Measurements from ENCODE around the gene RTN4. TPM values are rescaled to one million over a fixed set of nuclear protein-coding genes. Genes with fewer than 3 reads are reported as not detected.

Gene RTN4
- total RNA-seq, 2 experiments from 2014 or later = 71.6 to 88.0 TPM

GRCh38 chr2:54964816-54965215 is 85.4 kb downstream of the RTN4 start:
- DNase-seq (no peak), ATAC-seq (no peak)
- Mint-ChIP-seq H3K36me3 (peaks cover 5% of the 10 kb centered on the region), H3K4me1 (peaks cover 15% of the 10 kb centered on the region), H3K27ac (peak overlapping the region; percentile 11), H3K9me3 (ENCODE audit: low read depth) (peaks cover 2% of the 10 kb centered on the region), H3K27me3 (no peaks in the 10 kb centered on the region), H3K4me3 (no peak overlapping the region)
- CTCF ChIA-PET = no interaction called here

GRCh38 chr2:54964271-54964670 is 86.0 kb downstream of the RTN4 start:
- H3K27ac Mint-ChIP-seq = no peak overlapping the region

GRCh38 chr2:54963476-54963875 is 86.8 kb downstream of the RTN4 start:
- ATAC-seq (no peak), DNase-seq (no peak)
- Mint-ChIP-seq H3K36me3 (peaks cover 2% of the 10 kb centered on the region), H3K27ac (no peak overlapping the region), H3K9me3 (ENCODE audit: low read depth) (peaks cover 2% of the 10 kb centered on the region), H3K4me3 (no peak overlapping the region), H3K4me1 (peaks cover 15% of the 10 kb centered on the region), H3K27me3 (no peaks in the 10 kb centered on the region)
- CTCF ChIA-PET = interaction anchor here (0.9 kb wide), 1 partner anchor 10 kb away, joined by 3 read pairs; no protein-coding TSS in a partner anchor

More at GRCh38 chr2:54964271-54964670, 86.0 kb downstream of the RTN4 start:
- Mint-ChIP-seq H3K9me3 (ENCODE audit: low read depth) (peaks cover 2% of the 10 kb centered on the region), H3K27me3 (no peaks in the 10 kb centered on the region), H3K4me3 (no peak overlapping the region), H3K36me3 (peaks cover 5% of the 10 kb centered on the region), H3K4me1 (peaks cover 15% of the 10 kb centered on the region)
- ATAC-seq = no peak
- CTCF ChIA-PET = no interaction called here
- DNase-seq = no peak

- H3K4me1 Mint-ChIP-seq = peaks cover 15% of the 10 kb centered on the region
- no peak for DNase-seq
- CTCF ChIA-PET = interaction anchor here (0.9 kb wide), 1 partner anchor 11 kb away, joined by 3 read pairs; no protein-coding TSS in a partner anchor
- no peak overlapping the region for H3K4me3 Mint-ChIP-seq
- no peaks in the 10 kb centered on the region for H3K27me3 Mint-ChIP-seq
- ATAC-seq = no peak
- peaks cover 2% of the 10 kb centered on the region for H3K9me3 Mint-ChIP-seq (ENCODE audit: low read depth)
- peaks cover 2% of the 10 kb centered on the region for H3K36me3 Mint-ChIP-seq
- H3K27ac Mint-ChIP-seq = no peak overlapping the region
Observed at GRCh38 chr2:54962935-54963440, 87.3 kb downstream of the RTN4 start.

GRCh38 chr2:54962511-54962910 is 87.7 kb downstream of the RTN4 start:
- CTCF ChIA-PET = no interaction called here
- no peak for DNase-seq
- no peak for ATAC-seq
- Mint-ChIP-seq H3K9me3 (ENCODE audit: low read depth) (peaks cover 2% of the 10 kb centered on the region), H3K4me3 (no peak overlapping the region), H3K27ac (no peak overlapping the region), H3K27me3 (no peaks in the 10 kb centered on the region), H3K4me1 (peaks cover 15% of the 10 kb centered on the region), H3K36me3 (peaks cover 2% of the 10 kb centered on the region)

- no peak overlapping the region for H3K27ac Mint-ChIP-seq
Observed at GRCh38 chr2:54960164-54960563, 90.1 kb downstream of the RTN4 start.

GRCh38 chr2:54958717-54959371 is 91.4 kb downstream of the RTN4 start:
- no peak overlapping the region for H3K4me3 Mint-ChIP-seq
- no peaks in the 10 kb centered on the region for H3K27me3 Mint-ChIP-seq
- DNase-seq (no peak), ATAC-seq (no peak)
- peaks cover 2% of the 10 kb centered on the region for H3K36me3 Mint-ChIP-seq
- peaks cover 7% of the 10 kb centered on the region for H3K4me1 Mint-ChIP-seq
- peaks cover 2% of the 10 kb centered on the region for H3K9me3 Mint-ChIP-seq (ENCODE audit: low read depth)
- CTCF ChIA-PET = no interaction called here
- no peak overlapping the region for H3K27ac Mint-ChIP-seq

More at GRCh38 chr2:54960164-54960563, 90.1 kb downstream of the RTN4 start:
- peaks cover 11% of the 10 kb centered on the region for H3K4me1 Mint-ChIP-seq
- CTCF ChIA-PET = interaction anchor here (1.2 kb wide), 1 partner anchor 9 kb away, joined by 3 read pairs; no protein-coding TSS in a partner anchor
- DNase-seq = no peak
- H3K9me3 Mint-ChIP-seq (ENCODE audit: low read depth) = peaks cover 2% of the 10 kb centered on the region
- peaks cover 2% of the 10 kb centered on the region for H3K36me3 Mint-ChIP-seq
- no peak for ATAC-seq
- H3K27me3 Mint-ChIP-seq = no peaks in the 10 kb centered on the region
- no peak overlapping the region for H3K4me3 Mint-ChIP-seq

- no peak for DNase-seq
- no peaks in the 10 kb centered on the region for H3K27me3 Mint-ChIP-seq
- peaks cover 2% of the 10 kb centered on the region for H3K9me3 Mint-ChIP-seq (ENCODE audit: low read depth)
- CTCF ChIA-PET = no interaction called here
- ATAC-seq = no peak
- no peak overlapping the region for H3K27ac Mint-ChIP-seq
- H3K4me3 Mint-ChIP-seq = no peak overlapping the region
- peaks cover 15% of the 10 kb centered on the region for H3K4me1 Mint-ChIP-seq
- peaks cover 2% of the 10 kb centered on the region for H3K36me3 Mint-ChIP-seq
Observed at GRCh38 chr2:54957321-54957999, 92.8 kb downstream of the RTN4 start.

GRCh38 chr2:54956111-54956627 is 94.1 kb downstream of the RTN4 start:
- H3K36me3 Mint-ChIP-seq = peaks cover 2% of the 10 kb centered on the region
- peaks cover 2% of the 10 kb centered on the region for H3K9me3 Mint-ChIP-seq (ENCODE audit: low read depth)
- CTCF ChIA-PET = no interaction called here
- no peak overlapping the region for H3K4me3 Mint-ChIP-seq
- H3K4me1 Mint-ChIP-seq = peaks cover 15% of the 10 kb centered on the region
- DNase-seq (no peak), ATAC-seq (no peak)
- H3K27me3 Mint-ChIP-seq = no peaks in the 10 kb centered on the region
- no peak overlapping the region for H3K27ac Mint-ChIP-seq

- Mint-ChIP-seq H3K4me3 (no peak overlapping the region), H3K27ac (no peak overlapping the region), H3K27me3 (no peaks in the 10 kb centered on the region), H3K4me1 (peaks cover 15% of the 10 kb centered on the region), H3K36me3 (no peaks in the 10 kb centered on the region), H3K9me3 (ENCODE audit: low read depth) (no peaks in the 10 kb centered on the region)
- DNase-seq = peak; percentile 36
- CTCF ChIA-PET = no interaction called here
- ATAC-seq = no peak
Observed at GRCh38 chr2:54955358-54956110, 94.7 kb downstream of the RTN4 start.

GRCh38 chr2:54954705-54955357 is 95.4 kb downstream of the RTN4 start:
- Mint-ChIP-seq H3K4me1 (peaks cover 15% of the 10 kb centered on the region), H3K4me3 (no peak overlapping the region), H3K27ac (no peak overlapping the region), H3K27me3 (no peaks in the 10 kb centered on the region), H3K9me3 (ENCODE audit: low read depth) (no peaks in the 10 kb centered on the region), H3K36me3 (no peaks in the 10 kb centered on the region)
- DNase-seq (no peak), ATAC-seq (no peak)
- CTCF ChIA-PET = no interaction called here

- CTCF ChIA-PET = no interaction called here
- DNase-seq (no peak), ATAC-seq (no peak)
- Mint-ChIP-seq H3K27ac (no peak overlapping the region), H3K4me1 (peaks cover 15% of the 10 kb centered on the region), H3K36me3 (no peaks in the 10 kb centered on the region), H3K4me3 (no peak overlapping the region), H3K27me3 (no peaks in the 10 kb centered on the region), H3K9me3 (ENCODE audit: low read depth) (no peaks in the 10 kb centered on the region)
Observed at GRCh38 chr2:54954158-54954557, 96.1 kb downstream of the RTN4 start.

- CTCF ChIA-PET = no interaction called here
- DNase-seq (no peak), ATAC-seq (no peak)
- Mint-ChIP-seq H3K4me3 (no peak overlapping the region), H3K36me3 (no peaks in the 10 kb centered on the region), H3K27me3 (no peaks in the 10 kb centered on the region), H3K9me3 (ENCODE audit: low read depth) (no peaks in the 10 kb centered on the region), H3K27ac (no peak overlapping the region), H3K4me1 (peaks cover 15% of the 10 kb centered on the region)
Observed at GRCh38 chr2:54952978-54953456, 97.2 kb downstream of the RTN4 start.
